GM13976 (cell line): ENCODE data around the gene RASGRF2.

Experiments
- DNase-seq: peaks from one replicate; pipeline ENCODE4 v3.0.0; 2012; ENCODE audit warnings: low spot score
- CTCF ChIP-seq: IDR thresholded peaks from 2 replicates; pipeline ENCODE4 v1.5.1; 2012; ENCODE audit warnings: borderline replicate concordance, mild to moderate bottlenecking; ENCODE audit not compliant: insufficient read depth; ENCODE audit errors: extremely low read depth, missing control alignments, control extremely low read depth
- in situ Hi-C: fragments of 300-500 bp; cut with MboI; formaldehyde crosslinking; loops from one replicate; pipeline ENCODE4 v1.12.0; 2022; ENCODE audit warnings: low sequenced_read_pairs, mixed read lengths, inconsistent platforms; ENCODE audit not compliant: unreplicated experiment

The RASGRF2 gene

GRCh38 chr5:80937584-80938356, 22.4 kb upstream of the RASGRF2 start:
- DNase-seq = no peak
- no peak for TF ChIP-seq CTCF
- in situ Hi-C loops = no loop called here

- no peak for DNase-seq
- in situ Hi-C loops = no loop called here
- no peak for TF ChIP-seq CTCF
Measured at GRCh38 chr5:80941496-80941895, 18.7 kb upstream of the RASGRF2 start.

- no peak for TF ChIP-seq CTCF
- in situ Hi-C loops = no loop called here
Measured at GRCh38 chr5:80951366-80951765, 8.8 kb upstream of the RASGRF2 start.

GRCh38 chr5:80953587-80953986, 6.6 kb upstream of the RASGRF2 start:
- DNase-seq = no peak
- in situ Hi-C loops = no loop called here
- no peak for TF ChIP-seq CTCF

More at GRCh38 chr5:80951366-80951765, 8.8 kb upstream of the RASGRF2 start:
- no peak for DNase-seq

DNA sequence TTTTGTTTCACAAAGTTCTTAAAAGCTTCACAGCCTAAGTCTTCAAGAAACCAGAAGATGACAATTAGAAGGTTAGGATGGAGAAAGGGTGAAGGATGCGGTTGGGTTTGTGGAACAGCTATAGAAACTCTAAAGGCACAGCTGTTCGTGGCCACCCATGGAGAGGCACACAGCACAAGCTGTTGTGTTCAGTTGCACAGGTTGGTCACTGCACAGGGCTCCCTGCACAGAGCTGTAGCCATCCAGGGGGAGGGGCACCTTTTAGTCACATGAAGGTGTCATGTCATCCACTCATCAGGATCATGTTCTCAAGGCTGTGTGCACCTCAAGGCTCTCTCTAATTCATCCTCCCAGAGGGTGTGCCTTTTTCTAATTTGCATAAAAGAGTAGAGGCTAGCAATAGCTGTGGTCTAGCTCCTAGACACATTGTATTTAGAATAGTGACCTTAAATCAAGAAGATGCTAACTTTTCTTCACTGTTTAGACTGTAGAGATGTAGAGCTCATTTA, 5.0 kb upstream of the RASGRF2 start:
- no peak for DNase-seq
- in situ Hi-C loops = no loop called here
- no peak for TF ChIP-seq CTCF

- no peak for DNase-seq
- in situ Hi-C loops = no loop called here
- no peak for TF ChIP-seq CTCF
Measured at GRCh38 chr5:80956272-80956671, 3.9 kb upstream of the RASGRF2 start.
